Stimulated activated CD4-positive, alpha-beta T cell treated with anti-CD3 and anti-CD28 coated beads, Interleukin-15, amount 100 ng/mL, for 48 hours (primary cell): Measurements from ENCODE around the gene RFX8.
"Not testable (repeated sequence)": the region's sequence is repeated elsewhere in the genome, so short reads cannot be mapped to it uniquely, and the experiment has no call there.

Experiments used
- DNase-seq, 2 donors: peaks; one replicate each; pipeline ENCODE4 v3.0.0-alpha.2; 2020; ENCODE audit warnings: low read depth in 2 of 2

Gene RFX8

GRCh38 chr2:101486258-101486701 is 11.4 kb upstream of the RFX8 start:
- DNase-seq, result no peak

GRCh38 chr2:101485856-101486255 is 10.9 kb upstream of the RFX8 start:
- DNase-seq, result no peak

GRCh38 chr2:101480764-101481163 is 5.9 kb upstream of the RFX8 start:
- DNase-seq, result no peak

- no peak for DNase-seq
Measured at GRCh38 chr2:101479810-101480209, 4.9 kb upstream of the RFX8 start.

- DNase-seq, result no peak
Measured at GRCh38 chr2:101479328-101479727, 4.4 kb upstream of the RFX8 start.

GRCh38 chr2:101478181-101479001 is 3.5 kb upstream of the RFX8 start:
- DNase-seq, result no peak

GRCh38 chr2:101477556-101477955 is 2.6 kb upstream of the RFX8 start:
- DNase-seq, result no peak

GRCh38 chr2:101476605-101477208 is 1.8 kb upstream of the RFX8 start:
- no peak for DNase-seq

- DNase-seq, result peak; percentile 14 to 25
Measured at GRCh38 chr2:101473911-101474701, 806 bp downstream of the RFX8 start.

GRCh38 chr2:101473591-101473910 is 1.4 kb downstream of the RFX8 start:
- DNase-seq, result no peak

GRCh38 chr2:101469863-101470262 is 5.0 kb downstream of the RFX8 start:
- no peak for DNase-seq

GRCh38 chr2:101467306-101467705 is 7.6 kb downstream of the RFX8 start:
- no peak for DNase-seq

- DNase-seq, result no peak
Measured at GRCh38 chr2:101466426-101466825, 8.5 kb downstream of the RFX8 start.

GRCh38 chr2:101464841-101465240 is 10.1 kb downstream of the RFX8 start:
- no peak for DNase-seq

- no peak for DNase-seq
Measured at GRCh38 chr2:101463911-101464641, 10.8 kb downstream of the RFX8 start.

- no peak for DNase-seq
Measured at GRCh38 chr2:101463421-101463820, 11.5 kb downstream of the RFX8 start.

GRCh38 chr2:101461381-101461780 is 13.5 kb downstream of the RFX8 start:
- DNase-seq, result no peak

GRCh38 chr2:101454408-101454807 is 20.5 kb downstream of the RFX8 start:
- not testable (repeated sequence) for DNase-seq

- DNase-seq, result no peak
Measured at GRCh38 chr2:101450965-101451364, 23.9 kb downstream of the RFX8 start.

GRCh38 chr2:101446869-101447268 is 28.0 kb downstream of the RFX8 start:
- DNase-seq, result no peak

- no peak for DNase-seq
Measured at GRCh38 chr2:101442667-101443061, 32.2 kb downstream of the RFX8 start.

GRCh38 chr2:101442042-101442666 is 32.8 kb downstream of the RFX8 start:
- DNase-seq, result no peak
